ENCODE measurements around the gene PTX3. TPM values are rescaled to one million over a fixed set of nuclear protein-coding genes. Genes with fewer than 3 reads are reported as not detected.
A peak's percentile ranks its signal among the peaks of the same experiment; 100 is the strongest.

The PTX3 gene
- total RNA-seq, 1 donor = 22.5 TPM

DNA sequence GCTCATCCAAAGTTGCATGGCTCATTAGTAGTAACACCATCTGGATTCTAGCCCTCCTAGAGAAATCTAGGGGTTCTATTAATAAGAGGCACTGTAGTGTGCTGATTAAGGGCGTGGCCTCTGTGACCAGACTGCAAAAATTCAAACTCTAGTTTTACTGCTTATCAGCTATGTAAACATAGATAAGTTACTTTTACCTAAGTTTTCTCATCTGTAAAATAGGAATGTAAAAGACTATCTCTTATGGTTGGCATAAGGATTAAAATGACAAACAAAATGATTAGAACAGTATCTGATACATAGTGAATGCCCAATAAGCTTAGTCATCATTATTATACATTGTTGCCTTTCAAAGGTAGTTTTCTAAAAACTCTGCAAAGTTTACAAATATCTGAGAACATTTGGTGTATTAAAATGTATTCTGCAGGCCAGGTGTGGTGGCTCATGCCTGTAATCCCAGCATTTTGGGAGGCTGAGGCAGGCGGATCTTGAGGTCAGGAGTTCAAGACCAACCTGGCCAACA lies 4.5 kb downstream of the PTX3 start:
- TF ChIP-seq, protein P1, sequence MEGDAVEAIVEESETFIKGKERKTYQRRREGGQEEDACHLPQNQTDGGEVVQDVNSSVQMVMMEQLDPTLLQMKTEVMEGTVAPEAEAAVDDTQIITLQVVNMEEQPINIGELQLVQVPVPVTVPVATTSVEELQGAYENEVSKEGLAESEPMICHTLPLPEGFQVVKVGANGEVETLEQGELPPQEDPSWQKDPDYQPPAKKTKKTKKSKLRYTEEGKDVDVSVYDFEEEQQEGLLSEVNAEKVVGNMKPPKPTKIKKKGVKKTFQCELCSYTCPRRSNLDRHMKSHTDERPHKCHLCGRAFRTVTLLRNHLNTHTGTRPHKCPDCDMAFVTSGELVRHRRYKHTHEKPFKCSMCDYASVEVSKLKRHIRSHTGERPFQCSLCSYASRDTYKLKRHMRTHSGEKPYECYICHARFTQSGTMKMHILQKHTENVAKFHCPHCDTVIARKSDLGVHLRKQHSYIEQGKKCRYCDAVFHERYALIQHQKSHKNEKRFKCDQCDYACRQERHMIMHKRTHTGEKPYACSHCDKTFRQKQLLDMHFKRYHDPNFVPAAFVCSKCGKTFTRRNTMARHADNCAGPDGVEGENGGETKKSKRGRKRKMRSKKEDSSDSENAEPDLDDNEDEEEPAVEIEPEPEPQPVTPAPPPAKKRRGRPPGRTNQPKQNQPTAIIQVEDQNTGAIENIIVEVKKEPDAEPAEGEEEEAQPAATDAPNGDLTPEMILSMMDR (IDR thresholded peaks at IDR 0.05; ENCODE audit: insufficient read depth, low read depth, low read length) = no peak
- DNase-seq (ENCODE audit: low read depth) = no peak
- no peak overlapping the region for H3K4me3 ChIP-seq (ENCODE audit: low read depth, low read length)

DNA sequence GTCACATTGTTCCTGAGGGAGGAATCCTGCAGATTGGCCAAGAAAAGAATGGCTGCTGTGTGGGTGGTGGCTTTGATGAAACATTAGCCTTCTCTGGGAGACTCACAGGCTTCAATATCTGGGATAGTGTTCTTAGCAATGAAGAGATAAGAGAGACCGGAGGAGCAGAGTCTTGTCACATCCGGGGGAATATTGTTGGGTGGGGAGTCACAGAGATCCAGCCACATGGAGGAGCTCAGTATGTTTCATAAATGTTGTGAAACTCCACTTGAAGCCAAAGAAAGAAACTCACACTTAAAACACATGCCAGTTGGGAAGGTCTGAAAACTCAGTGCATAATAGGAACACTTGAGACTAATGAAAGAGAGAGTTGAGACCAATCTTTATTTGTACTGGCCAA lies 6.1 kb downstream of the PTX3 start:
- TF ChIP-seq, protein P1 (IDR thresholded peaks at IDR 0.05; ENCODE audit: insufficient read depth, low read depth, low read length) = no peak
- DNase-seq (ENCODE audit: low read depth) = peak; percentile 77
- H3K4me3 ChIP-seq (ENCODE audit: low read depth, low read length) = no peak overlapping the region

DNA sequence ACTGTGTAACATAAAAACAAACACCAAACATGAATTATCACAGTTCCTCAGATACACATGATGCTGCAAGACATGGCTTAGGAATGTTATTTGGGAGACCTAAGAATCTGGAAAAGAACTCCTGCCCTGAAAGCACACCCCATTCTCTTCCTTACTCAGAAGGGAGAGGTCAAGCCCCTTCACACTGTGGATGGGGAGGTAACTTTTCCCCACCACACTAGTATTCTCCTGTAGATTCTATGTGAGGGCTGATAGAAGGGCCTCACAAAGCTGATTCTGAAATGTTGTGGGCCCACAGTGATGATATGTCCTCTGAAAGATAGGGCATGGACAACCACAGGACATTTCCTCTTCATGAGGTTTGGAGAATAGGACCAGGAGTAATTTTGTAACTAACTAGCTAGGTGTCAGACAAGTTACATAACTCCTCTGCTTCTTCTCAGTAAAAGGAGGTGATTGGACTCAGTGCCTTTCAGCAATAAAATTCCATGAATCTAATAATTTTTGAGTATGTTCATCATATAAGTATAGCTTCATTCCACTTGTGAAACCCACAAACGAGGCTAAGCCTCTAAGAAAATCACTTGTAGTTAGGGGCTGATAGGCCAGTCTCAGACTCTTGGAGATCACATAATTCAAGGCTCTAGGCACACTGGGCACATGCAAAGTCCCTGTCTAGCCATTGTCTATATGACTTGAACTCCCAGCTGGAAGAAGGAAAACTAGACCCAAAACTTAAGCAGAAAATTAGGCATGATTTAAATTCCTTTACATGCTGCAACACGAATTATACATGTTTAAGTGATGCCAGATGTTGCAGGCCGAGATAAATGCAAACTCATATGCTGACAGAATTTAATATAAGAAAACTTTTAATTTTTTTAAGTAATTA lies 7.5 kb downstream of the PTX3 start:
- DNase-seq (ENCODE audit: low read depth) = no peak
- no peak overlapping the region for H3K4me3 ChIP-seq (ENCODE audit: low read depth, low read length)
- TF ChIP-seq, protein P1 (IDR thresholded peaks at IDR 0.05; ENCODE audit: insufficient read depth, low read depth, low read length) = no peak

DNA sequence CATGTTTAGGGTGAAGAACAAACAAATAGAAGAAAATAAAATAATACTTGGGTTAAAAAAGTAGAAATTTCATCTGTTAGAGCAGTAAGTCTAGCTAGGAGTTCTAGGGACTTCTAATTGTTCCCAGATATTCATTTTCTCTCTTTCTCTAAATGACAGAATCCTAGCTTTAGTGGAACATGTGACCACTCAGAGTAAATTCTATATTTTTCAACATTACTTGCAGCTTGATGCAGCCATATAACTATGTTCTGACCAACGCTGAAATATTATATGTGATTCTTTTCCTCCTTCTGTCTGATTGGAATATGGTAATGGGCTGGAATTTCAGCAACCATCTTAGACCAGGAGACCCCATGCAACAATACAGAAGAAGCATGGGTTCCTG lies 8.1 kb downstream of the PTX3 start:
- no peak overlapping the region for H3K4me3 ChIP-seq (ENCODE audit: low read depth, low read length)
- no peak for DNase-seq (ENCODE audit: low read depth)
- TF ChIP-seq, protein P1 (IDR thresholded peaks at IDR 0.05; ENCODE audit: insufficient read depth, low read depth, low read length) = no peak

DNA sequence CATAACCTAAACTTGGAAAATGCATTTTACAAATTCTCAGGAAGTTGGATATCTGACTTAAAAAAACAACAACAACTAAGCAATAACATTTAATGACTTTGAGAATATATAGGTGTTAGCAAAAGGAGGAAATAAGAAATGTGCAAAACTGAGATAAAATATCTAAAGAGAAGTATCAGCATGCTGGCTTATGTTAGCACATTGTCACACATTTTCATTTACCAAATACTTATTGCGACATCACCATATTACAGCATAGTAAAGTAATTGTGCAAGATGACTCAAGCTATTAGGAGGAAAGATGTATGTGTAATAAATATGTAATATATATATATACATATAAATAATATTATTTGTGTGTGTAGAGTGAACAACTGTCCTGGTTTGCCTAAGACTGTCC lies 9.2 kb downstream of the PTX3 start:
- TF ChIP-seq, protein P1 (IDR thresholded peaks at IDR 0.05; ENCODE audit: insufficient read depth, low read depth, low read length) = no peak
- H3K4me3 ChIP-seq (ENCODE audit: low read depth, low read length) = no peak overlapping the region
- peak; percentile 90 for DNase-seq (ENCODE audit: low read depth)

DNA sequence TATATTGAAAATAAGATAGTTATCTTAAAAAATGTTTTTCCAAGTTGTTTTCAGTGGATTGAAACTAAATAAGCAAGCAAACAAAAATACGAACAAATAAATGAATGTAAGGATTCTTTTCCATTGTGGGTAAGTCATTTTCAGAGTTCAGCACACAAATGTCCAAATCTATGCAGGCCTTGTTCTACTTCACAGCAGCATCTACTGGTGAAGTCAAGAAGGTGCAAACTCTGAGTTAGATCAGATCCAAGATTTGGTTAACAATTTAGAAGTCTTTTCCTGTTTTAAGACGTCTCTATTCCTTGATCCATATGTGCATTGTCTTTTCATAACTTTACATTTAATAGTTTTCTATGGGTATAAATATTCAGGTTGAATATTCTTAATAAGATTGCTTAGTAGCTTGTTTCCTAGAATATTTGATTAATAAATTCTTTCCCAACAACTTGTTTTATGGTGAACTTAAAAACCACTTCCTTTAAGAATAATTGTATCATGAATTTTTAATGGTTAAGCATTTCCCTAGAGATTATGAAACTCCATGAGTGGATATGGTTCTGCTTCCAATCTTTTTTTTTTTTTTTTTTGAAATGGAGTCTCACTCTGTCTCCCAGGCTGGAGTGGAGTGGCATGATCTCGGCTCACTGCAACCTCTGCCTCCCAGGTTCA lies 10.5 kb downstream of the PTX3 start:
- peak; percentile 62 for DNase-seq (ENCODE audit: low read depth)
- no peak overlapping the region for H3K4me3 ChIP-seq (ENCODE audit: low read depth, low read length)
- TF ChIP-seq, protein P1 (IDR thresholded peaks at IDR 0.05; ENCODE audit: insufficient read depth, low read depth, low read length) = peak; percentile 80
